Small intestine (tissue), 7 donors: ENCODE results near the gene IQGAP2. TPM values are rescaled to one million over a fixed set of nuclear protein-coding genes. Genes with fewer than 3 reads are reported as not detected.

Experiments
- DNase-seq, 2 donors: peaks; one replicate each; pipeline versions ENCODE4 v3.0.0 to v3.0.0-alpha.2; 2013
- FAIRE-seq: peaks from 2 replicates; lab custom pipeline; 2012; peaks lifted over from hg19 to GRCh38; lab: Jason Lieb, UNC
- H3K27ac ChIP-seq, 3 donors: one replicate each; pipeline ENCODE4 v1.5.1; 2013; ENCODE audit warnings: low read length in 2 of 3, mild to moderate bottlenecking in 2 of 3, control low read depth in 1 of 3, inconsistent platforms in 1 of 3, low read depth in 1 of 3, moderate library complexity in 1 of 3
- H3K27me3 ChIP-seq, 3 donors: one replicate each; pipeline ENCODE4 v1.6.1; 2013; ENCODE audit warnings: low read length in 3 of 3, inconsistent platforms in 1 of 3; ENCODE audit not compliant: control insufficient read depth in 3 of 3, insufficient read depth in 3 of 3
- H3K36me3 ChIP-seq, 3 donors: one replicate each; pipeline ENCODE4 v1.6.1; 2013; ENCODE audit warnings: low read length in 3 of 3, inconsistent platforms in 1 of 3, low read depth in 1 of 3, mild to moderate bottlenecking in 1 of 3, moderate library complexity in 1 of 3; ENCODE audit not compliant: control insufficient read depth in 3 of 3, insufficient read depth in 2 of 3
- H3K4me1 ChIP-seq, 3 donors: one replicate each; pipeline ENCODE4 v1.6.1; 2013; ENCODE audit warnings: low read length in 2 of 3, inconsistent platforms in 1 of 3, low read depth in 1 of 3, mild to moderate bottlenecking in 1 of 3, moderate library complexity in 1 of 3; ENCODE audit not compliant: control insufficient read depth in 3 of 3, insufficient read depth in 2 of 3
- H3K4me3 ChIP-seq, 3 donors: one replicate each; pipeline ENCODE4 v1.5.1; 2013; ENCODE audit warnings: low read length in 3 of 3, control low read depth in 1 of 3, inconsistent platforms in 1 of 3, low read depth in 1 of 3, mild to moderate bottlenecking in 1 of 3, moderate library complexity in 1 of 3
- H3K9me3 ChIP-seq, 2 donors: one replicate each; pipeline ENCODE4 v1.6.1; 2013; ENCODE audit warnings: low read depth in 1 of 2, low read length in 1 of 2; ENCODE audit not compliant: control insufficient read depth in 2 of 2, insufficient read depth in 1 of 2
- WGBS, 3 donors: extraction: QIAGEN DNeasy Blood & Tissue Kit; methylation state at CpG; one replicate each; pipeline ENCODE4 v1.1.7; 2013; 5-methylcytosine and 5-hydroxymethylcytosine counted together
- polyA plus RNA-seq, 4 donors: library from polyadenylated mRNA; stranded (reverse) in 3 of 4; unstranded in 1 of 4; fragments of 200-250 nt in 3 of 4; fragments of 120-200 nt in 1 of 4; gene quantifications; one replicate each; pipeline versions ENCODE4 v1.2.1 to v1.2.3, GENCODE V29; 2013
- donor health status: healthy with polysubstance abuse.
- donor health status: control.
- donor health status: control.
- donor health status: Bipolar disorder and iron deficiency.
- donor health status: healthy.

Gene IQGAP2
- polyA plus RNA-seq, 4 donors: 13.6 to 138 (median 85.6) TPM

DNA sequence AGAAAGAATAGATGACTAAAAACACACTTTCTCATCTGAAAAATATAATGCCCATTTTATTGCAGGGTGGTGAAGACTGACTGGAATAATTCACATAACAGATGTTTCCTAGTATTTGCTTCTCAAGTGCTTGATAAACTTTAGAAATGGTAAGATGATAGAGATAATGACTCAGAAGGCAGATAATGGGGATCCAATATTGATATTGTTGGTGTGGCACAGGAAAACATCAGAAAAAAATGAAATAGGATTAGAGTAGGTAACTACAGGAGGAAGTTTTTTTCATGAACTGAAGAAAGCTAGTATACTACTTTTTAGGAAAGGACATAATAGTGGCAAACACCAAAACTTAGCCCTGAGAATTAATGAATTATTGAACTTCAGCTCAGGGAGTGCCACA lies 240.3 kb downstream of the IQGAP2 start:
- no peak for FAIRE-seq
- Histone ChIP-seq H3K4me3 (no peak overlapping the region), H3K4me1 (peaks cover 0 to 3% (median 0%) of the 10 kb centered on the region in 3 donors)

DNA sequence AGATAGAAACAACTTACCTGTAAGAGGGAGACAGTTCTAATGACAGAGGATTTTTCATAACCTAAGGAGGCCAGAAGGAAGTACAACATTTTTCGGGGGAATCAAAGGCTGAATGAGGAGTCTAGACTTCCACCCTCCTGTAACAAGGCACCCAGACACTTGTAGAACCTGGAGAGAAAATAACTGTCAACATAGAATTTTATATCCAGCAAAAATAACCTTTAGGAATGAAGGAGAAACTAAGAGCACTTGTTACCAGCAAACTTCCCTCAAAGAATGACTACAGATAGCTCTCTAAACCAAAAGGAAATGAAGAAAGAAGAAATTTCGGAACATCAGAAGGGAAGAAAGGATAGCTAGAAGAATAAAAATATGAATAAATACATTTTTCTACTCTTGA lies 246.1 kb downstream of the IQGAP2 start:
- no peak for DNase-seq
- 95 to 98% (median 96%) methylated on average over 2 of the region's 2 CpGs for WGBS, 3 donors
- FAIRE-seq: no peak

More for the DNA sequence above, 240.3 kb downstream of the IQGAP2 start:
- no peak for DNase-seq
- peaks cover 0 to 8% of the 10 kb centered on the region in 2 donors for H3K9me3 ChIP-seq
- no peak overlapping the region for H3K27ac ChIP-seq
- peaks cover 5 to 16% (median 8%) of the 10 kb centered on the region in 3 donors for H3K36me3 ChIP-seq
- no peaks in the 10 kb centered on the region for H3K27me3 ChIP-seq

GRCh38 chr5:76652809-76653414 lies 249.8 kb downstream of the IQGAP2 start:
- no peak for FAIRE-seq
- H3K4me1 ChIP-seq: peaks cover 0 to under 1% (median 0%) of the 10 kb centered on the region in 3 donors
- H3K9me3 ChIP-seq: peaks cover 0 to 11% of the 10 kb centered on the region in 2 donors
- peaks cover 0 to 8% (median 2%) of the 10 kb centered on the region in 3 donors for H3K36me3 ChIP-seq
- WGBS, 3 donors: 79 to 91% (median 80%) methylated on average over 3 of the region's 3 CpGs
- H3K27ac ChIP-seq: no peak overlapping the region
- H3K4me3 ChIP-seq: no peak overlapping the region
- no peak for DNase-seq
- H3K27me3 ChIP-seq: no peaks in the 10 kb centered on the region

More for the DNA sequence above, 246.1 kb downstream of the IQGAP2 start:
- Histone ChIP-seq H3K4me1 (no peaks in the 10 kb centered on the region), H3K27me3 (no peaks in the 10 kb centered on the region), H3K4me3 (no peak overlapping the region), H3K27ac (no peak overlapping the region), H3K36me3 (peaks cover 2 to 12% (median 5%) of the 10 kb centered on the region in 3 donors), H3K9me3 (peaks cover 0 to 15% of the 10 kb centered on the region in 2 donors)

GRCh38 chr5:76657091-76657490 lies 254.0 kb downstream of the IQGAP2 start:
- Histone ChIP-seq H3K4me1 (peaks cover 0 to 3% (median 0%) of the 10 kb centered on the region in 3 donors), H3K4me3 (no peak overlapping the region), H3K9me3 (no peaks in the 10 kb centered on the region), H3K36me3 (peaks cover 0 to 20% (median 4%) of the 10 kb centered on the region in 3 donors), H3K27me3 (no peaks in the 10 kb centered on the region), H3K27ac (peak overlapping the region in 1 of 3 donors; percentile 8)
- no peak for FAIRE-seq
- no peak for DNase-seq
- WGBS, 3 donors: 93 to 97% (median 94%) methylated on average over 3 of the region's 3 CpGs

DNA sequence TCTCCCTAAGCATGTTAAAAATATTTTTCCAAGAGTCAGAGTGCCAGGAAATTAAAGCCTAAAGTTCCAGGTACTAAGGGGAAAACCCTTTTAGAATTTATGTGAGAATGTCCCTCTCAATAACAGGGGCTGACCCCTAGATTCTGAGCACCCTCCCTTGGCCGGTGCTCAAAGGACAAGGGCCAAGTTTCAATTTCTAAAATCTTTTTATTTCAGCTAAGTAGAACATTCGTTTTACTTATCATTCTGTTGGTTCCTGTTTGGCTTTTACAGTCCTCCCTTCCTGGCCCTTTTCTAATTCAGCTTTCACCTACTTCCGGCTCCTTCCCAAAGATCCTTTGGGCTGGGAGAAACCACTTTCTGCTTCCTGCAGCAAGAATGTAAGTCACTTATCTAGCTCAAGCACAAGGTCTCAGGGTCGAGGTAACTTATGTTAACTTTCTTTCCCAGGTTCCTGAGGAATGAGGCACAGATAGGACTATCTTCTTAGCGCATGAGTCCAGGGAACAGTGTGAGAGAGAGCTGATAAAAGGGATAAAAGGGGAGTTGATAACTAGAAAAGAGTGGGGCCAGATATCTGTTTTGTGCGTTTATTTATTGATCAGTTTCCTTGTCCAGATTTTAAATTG lies 254.7 kb downstream of the IQGAP2 start:
- Histone ChIP-seq H3K36me3 (peaks cover under 1 to 22% (median 4%) of the 10 kb centered on the region in 3 donors), H3K4me3 (no peak overlapping the region), H3K9me3 (no peaks in the 10 kb centered on the region), H3K27me3 (no peaks in the 10 kb centered on the region), H3K27ac (peak overlapping the region in 1 of 3 donors; percentile 8), H3K4me1 (peaks cover 0 to 3% (median 0%) of the 10 kb centered on the region in 3 donors)
- FAIRE-seq (no peak), DNase-seq (peak in 1 of 2 donors; percentile 30)
- WGBS, 3 donors: 55 to 73% (median 57%) methylated on average over 6 of the region's 6 CpGs

GRCh38 chr5:76660360-76660759 lies 257.3 kb downstream of the IQGAP2 start:
- WGBS, 3 donors: 60 to 91% (median 87%) methylated on average over 2 of the region's 2 CpGs
- no peak overlapping the region for H3K27ac ChIP-seq
- H3K4me3 ChIP-seq: no peak overlapping the region
- peaks cover 0 to 3% (median 0%) of the 10 kb centered on the region in 3 donors for H3K4me1 ChIP-seq
- H3K9me3 ChIP-seq: no peaks in the 10 kb centered on the region
- FAIRE-seq (no peak), DNase-seq (no peak)
- H3K27me3 ChIP-seq: no peaks in the 10 kb centered on the region
- H3K36me3 ChIP-seq: peaks cover 3 to 30% (median 4%) of the 10 kb centered on the region in 3 donors

- no peak overlapping the region for H3K27ac ChIP-seq
- H3K36me3 ChIP-seq: peaks cover 3 to 30% (median 7%) of the 10 kb centered on the region in 3 donors
- FAIRE-seq: no peak
- peaks cover 0 to 3% (median 0%) of the 10 kb centered on the region in 3 donors for H3K4me1 ChIP-seq
- no peaks in the 10 kb centered on the region for H3K27me3 ChIP-seq
- DNase-seq: no peak
- WGBS, 3 donors: 93 to 94% (median 94%) methylated on average over 5 of the region's 5 CpGs
- no peaks in the 10 kb centered on the region for H3K9me3 ChIP-seq
- H3K4me3 ChIP-seq: no peak overlapping the region
Observed at GRCh38 chr5:76662521-76662920, 259.4 kb downstream of the IQGAP2 start.

GRCh38 chr5:76663573-76663972 lies 260.5 kb downstream of the IQGAP2 start:
- FAIRE-seq (no peak), DNase-seq (no peak)
- no peaks in the 10 kb centered on the region for H3K27me3 ChIP-seq
- no peaks in the 10 kb centered on the region for H3K9me3 ChIP-seq
- no peaks in the 10 kb centered on the region for H3K4me1 ChIP-seq
- H3K27ac ChIP-seq: no peak overlapping the region
- no peak overlapping the region for H3K4me3 ChIP-seq
- peaks cover 3 to 31% (median 7%) of the 10 kb centered on the region in 3 donors for H3K36me3 ChIP-seq
- 70 to 83% (median 79%) methylated on average over 3 of the region's 3 CpGs for WGBS, 3 donors
